Skeletal muscle tissue (tissue), 4 donors: ENCODE results near the gene TINAGL1. TPM values are rescaled to one million over a fixed set of nuclear protein-coding genes. Genes with fewer than 3 reads are reported as not detected.
"Not testable (repeated sequence)": the region's sequence is repeated elsewhere in the genome, so short reads cannot be mapped to it uniquely, and the experiment has no call there.

Experiments used
- H3K27ac ChIP-seq: one replicate; pipeline ENCODE4 v1.7.0; 2013; ENCODE audit warnings: mild to moderate bottlenecking, low read depth, low read length, inconsistent platforms
- H3K27me3 ChIP-seq, 3 donors: one replicate each; pipeline ENCODE4 v1.7.0; 2013; ENCODE audit warnings: low read length in 3 of 3; ENCODE audit not compliant: control insufficient read depth in 3 of 3, insufficient read depth in 3 of 3
- H3K36me3 ChIP-seq, 3 donors: one replicate each; pipeline ENCODE4 v1.7.0; 2013; ENCODE audit warnings: low read length in 3 of 3; ENCODE audit not compliant: control insufficient read depth in 3 of 3, insufficient read depth in 3 of 3
- H3K4me1 ChIP-seq, 3 donors: one replicate each; pipeline ENCODE4 v1.7.0; 2013; ENCODE audit warnings: low read length in 3 of 3, mild to moderate bottlenecking in 3 of 3; ENCODE audit not compliant: control insufficient read depth in 3 of 3, insufficient read depth in 3 of 3
- H3K4me3 ChIP-seq, 3 donors: one replicate each; pipeline ENCODE4 v1.7.0; 2013; ENCODE audit warnings: low read length in 3 of 3
- H3K9ac ChIP-seq, 3 donors: one replicate each; pipeline ENCODE4 v1.7.0; 2013; ENCODE audit warnings: low read length in 3 of 3, mild to moderate bottlenecking in 3 of 3, moderate library complexity in 2 of 3, low read depth in 1 of 3
- H3K9me3 ChIP-seq, 3 donors: one replicate each; pipeline ENCODE4 v1.7.0; 2013; ENCODE audit warnings: low read length in 3 of 3; ENCODE audit not compliant: control insufficient read depth in 3 of 3
- total RNA-seq: library from RNA; depleted of rRNA; stranded (reverse); fragments of >200 nt; gene quantifications from one replicate; pipeline ENCODE4 v1.2.3, GENCODE V29; 2014
- donor health status: Osteomylitis.

TINAGL1 gene
- total RNA-seq, 1 donor from 2014 or later, result 17.2 TPM

DNA sequence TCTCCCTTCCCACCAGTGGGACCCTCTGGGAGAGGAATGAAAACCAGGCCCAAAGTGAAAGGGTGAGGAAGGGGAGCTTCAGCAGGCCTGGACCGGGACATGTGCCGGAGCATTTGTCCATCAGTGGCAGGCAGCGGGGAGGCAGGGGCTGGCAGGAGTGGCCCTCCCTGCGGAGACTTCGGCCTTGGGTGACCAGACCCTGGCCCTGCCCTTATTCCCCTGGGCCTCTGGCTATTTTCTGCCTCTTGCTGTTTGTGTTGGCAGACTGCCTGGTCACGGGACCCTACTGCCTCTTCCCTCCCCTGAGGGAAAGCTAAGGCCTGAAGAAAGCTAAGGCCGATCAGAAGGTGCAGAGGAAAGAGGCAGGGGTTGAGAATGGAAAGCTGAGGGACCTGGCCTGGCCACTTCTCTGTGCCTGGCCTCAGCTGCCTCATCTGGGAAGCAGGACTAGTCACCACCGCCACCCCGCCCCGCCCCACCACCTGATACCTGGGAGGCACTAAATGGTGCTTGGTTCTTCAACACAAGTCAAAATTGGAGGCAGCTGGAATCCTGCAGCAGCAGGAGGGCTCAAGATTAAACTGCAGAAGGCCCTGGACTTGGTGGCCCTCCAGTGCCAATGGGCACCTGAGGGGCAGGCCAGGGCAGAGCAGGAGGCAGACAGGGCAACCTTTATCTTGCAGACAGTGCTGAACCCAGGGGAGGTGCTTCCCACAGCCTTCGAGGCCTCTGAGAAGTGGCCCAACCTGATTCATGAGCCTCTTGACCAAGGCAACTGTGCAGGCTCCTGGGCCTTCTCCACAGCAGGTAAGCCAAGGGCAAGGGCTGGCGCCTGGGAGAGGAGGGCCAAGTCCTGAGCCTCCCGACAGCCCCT, 7.9 kb downstream of the TINAGL1 start:
- peaks cover 42 to 60% (median 60%) of the 10 kb centered on the region in 3 donors for H3K4me1 ChIP-seq
- peak overlapping the region in 1 of 3 donors; percentile 49 for H3K4me3 ChIP-seq
- H3K9ac ChIP-seq, result peak overlapping the region in 2 of 3 donors; percentile 43 to 70

DNA sequence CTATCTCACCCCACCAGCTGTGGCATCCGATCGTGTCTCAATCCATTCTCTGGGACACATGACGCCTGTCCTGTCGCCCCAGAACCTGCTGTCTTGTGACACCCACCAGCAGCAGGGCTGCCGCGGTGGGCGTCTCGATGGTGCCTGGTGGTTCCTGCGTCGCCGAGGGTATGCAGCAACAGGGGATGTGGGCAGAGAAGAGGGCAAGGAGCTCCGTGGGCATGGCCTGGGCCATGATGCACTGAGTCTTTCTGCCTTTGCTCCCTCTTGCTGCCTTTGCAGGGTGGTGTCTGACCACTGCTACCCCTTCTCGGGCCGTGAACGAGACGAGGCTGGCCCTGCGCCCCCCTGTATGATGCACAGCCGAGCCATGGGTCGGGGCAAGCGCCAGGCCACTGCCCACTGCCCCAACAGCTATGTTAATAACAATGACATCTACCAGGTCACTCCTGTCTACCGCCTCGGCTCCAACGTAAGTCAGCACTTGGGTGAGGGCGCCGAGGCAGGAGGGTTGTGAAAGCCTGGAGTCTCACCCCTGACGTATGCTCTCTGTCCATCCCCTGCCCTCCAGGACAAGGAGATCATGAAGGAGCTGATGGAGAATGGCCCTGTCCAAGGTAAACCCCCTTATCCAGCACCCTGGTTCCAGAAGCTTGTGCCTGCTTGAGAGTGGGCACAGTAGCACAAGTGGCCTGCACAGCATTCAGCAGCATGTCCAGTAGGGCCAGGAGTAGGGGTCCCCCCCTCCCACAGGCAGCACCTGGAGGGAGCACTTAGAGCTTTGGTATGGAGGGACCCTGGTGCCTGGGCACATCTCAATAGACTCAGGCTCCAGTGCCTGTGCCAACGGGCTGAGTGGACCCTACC, 8.8 kb downstream of the TINAGL1 start:
- Histone ChIP-seq H3K4me1 (peaks cover 42 to 62% (median 60%) of the 10 kb centered on the region in 3 donors), H3K27ac (peak overlapping the region; percentile 64), H3K27me3 (peaks cover 0 to 16% (median 6%) of the 10 kb centered on the region in 3 donors), H3K9me3 (no peaks in the 10 kb centered on the region), H3K9ac (peak overlapping the region in 2 of 3 donors; percentile 43 to 70), H3K36me3 (peaks cover 0 to 13% (median 7%) of the 10 kb centered on the region in 3 donors), H3K4me3 (peak overlapping the region in 1 of 3 donors; percentile 45)

More for the DNA sequence above, 7.9 kb downstream of the TINAGL1 start:
- H3K27ac ChIP-seq, result peak overlapping the region; percentile 64
- peaks cover 0 to 16% (median 6%) of the 10 kb centered on the region in 3 donors for H3K27me3 ChIP-seq
- peaks cover 0 to 13% (median 7%) of the 10 kb centered on the region in 3 donors for H3K36me3 ChIP-seq
- H3K9me3 ChIP-seq, result no peaks in the 10 kb centered on the region

DNA sequence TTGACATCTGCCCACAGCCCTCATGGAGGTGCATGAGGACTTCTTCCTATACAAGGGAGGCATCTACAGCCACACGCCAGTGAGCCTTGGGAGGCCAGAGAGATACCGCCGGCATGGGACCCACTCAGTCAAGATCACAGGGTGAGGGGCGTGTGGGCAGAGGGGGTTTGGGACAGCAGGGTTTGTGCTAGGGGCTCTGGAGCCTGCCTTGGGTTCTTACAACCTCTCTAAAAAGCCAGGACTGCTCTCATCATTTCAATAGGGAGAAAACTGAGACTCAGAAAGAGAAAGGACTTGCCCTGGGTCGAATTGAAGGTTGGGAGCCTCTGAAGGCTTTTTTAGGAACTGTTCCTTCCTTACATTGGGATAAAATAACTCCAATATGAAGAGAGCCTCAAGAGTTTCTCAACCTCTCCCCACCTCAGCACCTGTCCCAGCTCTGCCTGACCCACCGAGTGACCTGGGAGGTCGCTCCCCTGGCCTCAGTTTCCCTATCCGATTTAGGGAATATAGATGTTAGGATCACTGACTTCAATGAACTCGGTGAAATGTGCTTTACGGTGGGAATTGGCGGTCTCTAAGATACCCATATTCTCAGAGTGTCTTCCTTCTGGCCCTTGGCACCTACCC, 9.5 kb downstream of the TINAGL1 start:
- peaks cover 0 to 13% (median 7%) of the 10 kb centered on the region in 3 donors for H3K36me3 ChIP-seq
- peaks cover 0 to 16% (median 6%) of the 10 kb centered on the region in 3 donors for H3K27me3 ChIP-seq
- peak overlapping the region; percentile 12 for H3K27ac ChIP-seq
- H3K4me1 ChIP-seq, result peaks cover 42 to 62% (median 56%) of the 10 kb centered on the region in 3 donors
- H3K4me3 ChIP-seq, result no peak overlapping the region
- H3K9ac ChIP-seq, result peak overlapping the region in 1 of 3 donors; percentile 70
- no peaks in the 10 kb centered on the region for H3K9me3 ChIP-seq

DNA sequence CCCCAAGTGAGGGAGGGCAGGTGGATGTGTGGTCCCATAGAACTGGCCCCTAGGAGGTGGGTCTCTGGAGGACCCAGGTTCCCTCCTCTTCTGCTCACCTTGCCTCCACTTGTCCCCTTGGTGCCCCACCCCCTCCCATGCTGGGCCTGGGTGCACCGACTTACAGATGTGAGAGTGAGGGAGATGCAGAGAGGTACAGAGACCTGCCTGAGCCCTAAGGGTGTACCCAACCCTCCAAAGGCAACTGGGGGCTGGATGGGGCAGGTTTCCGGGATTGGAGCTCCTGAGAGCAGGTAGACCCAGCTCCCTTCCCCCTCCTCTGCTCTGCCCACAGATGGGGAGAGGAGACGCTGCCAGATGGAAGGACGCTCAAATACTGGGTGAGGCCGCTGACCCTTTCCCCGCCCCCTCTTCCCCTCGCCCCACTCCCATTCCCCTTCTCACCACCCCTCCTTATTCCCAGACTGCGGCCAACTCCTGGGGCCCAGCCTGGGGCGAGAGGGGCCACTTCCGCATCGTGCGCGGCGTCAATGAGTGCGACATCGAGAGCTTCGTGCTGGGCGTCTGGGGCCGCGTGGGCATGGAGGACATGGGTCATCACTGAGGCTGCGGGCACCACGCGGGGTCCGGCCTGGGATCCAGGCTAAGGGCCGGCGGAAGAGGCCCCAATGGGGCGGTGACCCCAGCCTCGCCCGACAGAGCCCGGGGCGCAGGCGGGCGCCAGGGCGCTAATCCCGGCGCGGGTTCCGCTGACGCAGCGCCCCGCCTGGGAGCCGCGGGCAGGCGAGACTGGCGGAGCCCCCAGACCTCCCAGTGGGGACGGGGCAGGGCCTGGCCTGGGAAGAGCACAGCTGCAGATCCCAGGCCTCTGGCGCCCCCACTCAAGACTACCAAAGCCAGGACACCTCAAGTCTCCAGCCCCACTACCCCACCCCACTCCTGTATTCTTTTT, 10.3 kb downstream of the TINAGL1 start:
- Histone ChIP-seq H3K27me3 (peaks cover 0 to 16% (median 6%) of the 10 kb centered on the region in 3 donors), H3K4me3 (no peak overlapping the region), H3K9me3 (no peaks in the 10 kb centered on the region), H3K36me3 (peaks cover 0 to 13% (median 7%) of the 10 kb centered on the region in 3 donors), H3K9ac (no peak overlapping the region), H3K4me1 (peaks cover 37 to 61% (median 53%) of the 10 kb centered on the region in 3 donors), H3K27ac (no peak overlapping the region)

DNA sequence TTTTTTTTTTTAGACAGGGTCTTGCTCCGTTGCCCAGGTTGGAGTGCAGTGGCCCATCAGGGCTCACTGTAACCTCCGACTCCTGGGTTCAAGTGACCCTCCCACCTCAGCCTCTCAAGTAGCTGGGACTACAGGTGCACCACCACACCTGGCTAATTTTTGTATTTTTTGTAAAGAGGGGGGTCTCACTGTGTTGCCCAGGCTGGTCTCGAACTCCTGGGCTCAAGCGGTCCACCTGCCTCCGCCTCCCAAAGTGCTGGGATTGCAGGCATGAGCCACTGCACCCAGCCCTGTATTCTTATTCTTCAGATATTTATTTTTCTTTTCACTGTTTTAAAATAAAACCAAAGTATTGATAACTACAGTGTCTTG, 11.0 kb downstream of the TINAGL1 start:
- Histone ChIP-seq H3K36me3 (peaks cover 0 to 13% (median 7%) of the 10 kb centered on the region in 3 donors), H3K4me1 (peaks cover 37 to 56% (median 50%) of the 10 kb centered on the region in 3 donors), H3K9ac (peak overlapping the region in 1 of 3 donors; percentile 70), H3K27me3 (peaks cover 0 to 16% (median 6%) of the 10 kb centered on the region in 3 donors), H3K27ac (peak overlapping the region; percentile 28)
- H3K4me3 ChIP-seq, H3K9me3 ChIP-seq: not testable (repeated sequence)

DNA sequence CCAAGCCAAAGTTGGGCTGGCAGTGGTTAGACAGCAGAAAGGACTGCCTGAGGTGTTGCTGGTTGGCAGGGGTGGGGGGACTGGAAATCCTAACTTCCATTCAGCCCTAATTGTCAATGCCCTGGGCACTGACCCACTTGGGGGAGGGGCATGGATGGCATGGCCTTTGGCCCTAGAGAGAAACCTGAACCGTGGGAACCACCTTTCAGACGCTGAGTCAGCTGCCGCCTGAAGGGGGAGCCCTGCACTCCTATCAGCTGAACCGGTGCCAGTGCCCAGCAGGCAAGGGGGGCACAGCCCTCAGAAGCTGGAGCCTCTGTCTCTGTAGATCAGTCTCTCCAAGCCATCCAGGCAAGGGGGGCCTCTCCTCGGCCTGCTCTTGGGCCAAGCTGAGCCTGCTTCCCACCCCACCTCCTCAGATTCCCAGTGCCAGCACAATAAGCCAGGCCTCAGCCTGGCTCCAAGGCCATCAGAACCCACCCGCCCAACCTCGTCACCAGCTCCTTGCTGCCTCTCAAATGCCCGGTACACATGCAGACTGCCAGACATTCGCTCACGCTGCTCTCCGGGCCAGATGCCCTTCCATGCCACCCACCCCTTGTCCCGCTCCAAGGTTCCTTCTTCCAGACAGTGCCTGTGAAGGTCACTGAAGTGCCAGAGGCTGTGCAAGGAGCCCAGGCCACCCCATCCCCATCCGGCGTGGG, 11.6 kb downstream of the TINAGL1 start:
- Histone ChIP-seq H3K27ac (peak overlapping the region; percentile 65), H3K27me3 (peaks cover 0 to 16% (median 6%) of the 10 kb centered on the region in 3 donors), H3K36me3 (peaks cover 0 to 13% (median 7%) of the 10 kb centered on the region in 3 donors), H3K9me3 (no peaks in the 10 kb centered on the region), H3K9ac (peak overlapping the region in 1 of 3 donors; percentile 70), H3K4me3 (no peak overlapping the region), H3K4me1 (peaks cover 33 to 52% (median 46%) of the 10 kb centered on the region in 3 donors)

DNA sequence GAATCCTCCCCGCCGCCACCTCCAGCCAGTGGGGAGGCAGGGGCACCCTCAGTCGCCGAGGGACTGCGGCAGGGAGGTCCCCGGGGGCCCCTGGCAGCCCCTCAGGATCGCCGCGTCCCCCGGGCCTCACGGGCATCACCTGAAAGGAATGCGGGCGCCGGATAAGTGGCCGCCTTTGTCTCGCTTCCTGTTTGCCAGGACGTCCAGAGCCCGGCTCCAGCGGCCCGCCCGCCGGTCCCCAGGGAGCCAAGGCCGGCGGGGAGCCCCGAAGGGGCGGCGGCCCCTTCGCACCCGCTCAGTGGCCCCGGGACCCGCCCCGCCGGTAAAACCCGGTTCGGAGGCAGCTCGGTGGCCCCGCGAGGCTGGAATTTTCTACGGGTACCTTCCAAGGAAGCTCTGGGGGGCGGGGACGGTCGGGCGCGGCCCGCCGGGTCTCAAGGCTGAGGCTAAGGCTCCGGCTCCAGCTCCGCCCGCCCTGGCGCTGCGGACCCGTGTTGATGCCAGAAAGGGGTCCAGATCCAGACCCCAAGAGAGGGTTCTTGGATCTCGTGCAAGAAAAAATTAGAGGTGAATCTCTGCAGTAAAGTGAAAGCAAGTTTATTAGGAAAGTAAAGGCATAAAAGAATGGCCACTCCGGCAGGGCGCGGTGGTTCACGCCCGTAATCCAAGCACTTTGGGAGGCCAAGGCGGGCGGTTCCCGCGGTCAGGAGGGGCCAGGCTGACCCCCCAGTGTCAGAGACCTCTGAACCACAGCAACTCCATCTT, 12.6 kb downstream of the TINAGL1 start:
- H3K27me3 ChIP-seq, result peaks cover 0 to 16% (median 6%) of the 10 kb centered on the region in 3 donors
- no peaks in the 10 kb centered on the region for H3K9me3 ChIP-seq
- peak overlapping the region in 2 of 3 donors; percentile 23 to 70 for H3K9ac ChIP-seq
- peaks cover 22 to 42% (median 35%) of the 10 kb centered on the region in 3 donors for H3K4me1 ChIP-seq
- peak overlapping the region; percentile 65 for H3K27ac ChIP-seq
- peaks cover 0 to 9% (median 4%) of the 10 kb centered on the region in 3 donors for H3K36me3 ChIP-seq
- H3K4me3 ChIP-seq, result no peak overlapping the region
